HG03064 (cell line): ENCODE results near the gene DYNC1H1.
"Not testable (repeated sequence)": the region's sequence is repeated elsewhere in the genome, so short reads cannot be mapped to it uniquely, and the experiment has no call there.

Experiments used
- ATAC-seq: cut with Tn5 transposase; IDR thresholded peaks from one replicate; pipeline ENCODE4 v1.9.1; 2021; ENCODE audit warnings: low read depth; ENCODE audit not compliant: unreplicated experiment

The DYNC1H1 gene

DNA sequence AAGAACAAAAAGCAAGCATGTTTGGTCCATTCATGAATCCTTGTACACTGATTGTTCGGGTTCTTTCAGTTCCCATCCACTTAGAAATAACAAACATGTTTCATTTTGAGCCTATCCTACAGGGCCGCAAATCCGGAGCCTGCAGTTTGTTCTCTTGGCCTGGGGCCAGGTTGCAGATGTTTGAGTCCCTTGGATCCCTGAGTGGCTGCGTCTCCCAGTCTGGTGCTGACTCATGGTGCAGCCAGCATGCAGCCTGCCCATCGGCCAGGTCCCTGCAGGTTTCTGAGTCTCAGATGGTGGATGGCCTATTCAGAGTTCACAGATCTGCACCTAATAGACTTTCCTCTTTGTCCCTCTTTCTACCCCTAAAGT is 1.9 kb upstream of the DYNC1H1 start:
- ATAC-seq, result no peak

DNA sequence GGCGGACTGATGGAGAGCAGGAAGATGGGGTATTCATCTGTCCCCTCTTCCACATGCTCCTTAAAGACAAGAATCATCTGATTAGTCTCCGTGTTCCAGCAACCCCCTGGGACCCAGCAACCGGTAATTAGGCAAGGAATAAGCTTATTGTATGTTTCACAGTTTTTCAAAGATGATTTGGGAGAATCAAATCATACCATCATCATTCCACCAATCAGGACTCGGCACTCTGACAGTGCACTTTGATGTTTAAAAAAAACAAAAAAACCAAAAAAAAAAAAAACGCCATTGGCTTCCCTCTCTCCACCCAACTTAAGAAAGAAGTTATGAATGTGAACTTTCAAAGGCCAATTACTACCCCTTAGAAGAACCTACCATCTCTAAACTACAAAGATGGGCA is 1.3 kb upstream of the DYNC1H1 start:
- no peak for ATAC-seq

DNA sequence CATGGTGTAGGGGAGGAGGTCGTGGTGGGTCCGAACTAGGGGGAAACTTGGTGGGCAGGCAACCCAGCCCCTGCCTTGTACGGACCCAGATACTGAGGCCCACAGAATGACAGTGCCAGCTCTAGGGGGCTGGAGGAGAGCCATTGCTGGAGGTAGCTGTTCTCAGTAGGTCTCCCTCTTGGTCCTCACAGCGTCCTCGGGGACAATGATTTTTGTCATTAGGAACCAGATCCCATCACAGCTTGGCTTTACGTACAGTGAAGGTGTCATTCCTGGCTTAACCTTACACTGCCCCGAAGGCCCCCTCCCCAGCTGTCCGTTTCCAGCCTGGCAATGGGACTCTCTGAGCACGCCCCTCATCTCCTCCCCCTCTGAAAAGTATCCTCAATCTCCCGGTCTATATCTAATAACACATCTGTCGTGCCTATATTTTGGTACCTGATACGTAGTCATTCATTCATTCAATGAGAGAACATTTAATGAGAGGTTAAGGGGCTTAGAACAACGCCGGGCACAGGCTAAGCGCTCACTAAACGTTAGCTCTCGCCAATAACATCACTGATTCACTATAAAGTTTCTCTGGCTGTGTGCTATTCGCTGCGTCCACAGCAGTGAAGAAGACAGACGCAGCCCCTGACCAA is 597 bp upstream of the DYNC1H1 start:
- no peak for ATAC-seq

DNA sequence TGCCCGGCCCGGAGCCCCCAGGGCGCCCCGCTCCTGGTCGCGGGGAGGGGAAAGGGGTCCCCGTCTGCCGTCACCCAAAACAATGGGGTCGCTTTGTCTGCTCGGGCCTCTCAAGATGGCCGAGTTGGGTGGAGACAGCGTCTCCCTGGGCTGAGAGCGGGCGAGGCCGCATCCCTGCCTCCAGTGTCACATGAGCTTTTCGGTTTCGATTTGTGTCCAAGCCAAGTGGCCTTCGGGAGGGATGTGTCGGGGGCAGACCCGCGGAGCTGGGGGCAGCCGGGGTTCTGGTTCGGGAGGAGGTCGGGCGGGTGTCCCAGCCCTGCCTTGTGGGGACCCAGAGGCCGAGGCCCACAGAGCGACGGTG is 790 bp downstream of the DYNC1H1 start:
- ATAC-seq, result peak; percentile 33

DNA sequence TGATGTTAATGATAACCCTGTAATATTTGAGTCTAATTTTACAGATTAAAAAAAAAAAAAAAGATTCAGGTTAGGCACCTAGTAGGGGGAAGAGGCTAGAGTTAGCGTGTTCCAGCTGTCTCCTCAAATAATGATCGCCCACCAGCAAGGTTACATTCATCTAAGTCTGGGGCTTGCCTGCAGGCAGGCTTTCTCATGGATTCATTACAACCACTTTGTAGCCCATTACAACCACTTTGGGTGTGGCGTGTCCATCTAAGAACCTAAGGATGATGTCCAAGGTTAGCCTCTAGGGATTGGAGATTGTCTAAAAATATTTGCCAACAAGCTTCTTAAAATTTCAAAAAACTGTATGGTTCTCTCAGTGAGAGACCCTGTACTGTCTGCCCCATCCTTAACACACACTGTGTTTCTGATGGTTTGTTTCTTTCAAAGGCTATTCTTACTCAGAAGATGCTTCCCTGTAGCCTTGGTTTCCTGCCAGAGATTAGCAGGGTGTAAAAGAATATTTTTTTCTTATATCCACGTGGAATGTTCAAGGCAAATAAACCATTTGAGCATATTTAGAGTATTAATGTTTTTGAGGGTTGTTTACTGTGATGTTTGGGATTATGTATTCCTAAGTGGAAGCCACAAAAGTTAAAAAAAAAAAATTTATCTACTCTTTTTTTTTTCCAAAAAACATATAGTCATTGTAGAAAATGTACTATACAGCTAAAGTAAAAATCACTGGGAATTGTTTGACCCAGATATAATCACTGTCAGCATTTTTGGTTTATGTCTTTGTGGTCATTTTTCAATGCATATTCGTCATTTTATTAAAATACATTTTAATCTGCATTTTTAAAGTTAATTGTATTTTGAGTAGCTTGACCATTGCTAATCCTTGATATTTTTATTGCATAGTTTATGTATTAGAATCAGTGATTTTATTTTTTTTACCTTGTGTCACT is 1.7 kb downstream of the DYNC1H1 start:
- no peak for ATAC-seq

DNA sequence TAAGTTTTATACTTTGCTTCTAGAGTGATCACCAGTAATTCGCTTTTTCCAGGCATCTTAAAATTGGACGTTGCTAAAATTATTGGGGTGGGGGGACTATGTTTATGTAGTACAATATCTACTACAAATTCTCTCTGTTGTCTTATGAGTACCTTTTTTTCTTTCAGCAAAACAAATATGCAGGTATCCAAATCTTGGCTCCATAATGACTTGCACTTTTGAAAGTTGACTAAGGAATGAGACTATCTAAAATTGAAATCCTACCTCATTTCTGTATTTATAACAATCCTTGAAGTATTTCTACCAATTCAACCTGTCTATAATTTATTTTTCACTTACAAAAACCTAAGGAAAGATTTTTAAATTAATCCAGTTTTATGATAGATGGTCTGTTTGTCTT is 2.4 kb downstream of the DYNC1H1 start:
- ATAC-seq, result no peak

DNA sequence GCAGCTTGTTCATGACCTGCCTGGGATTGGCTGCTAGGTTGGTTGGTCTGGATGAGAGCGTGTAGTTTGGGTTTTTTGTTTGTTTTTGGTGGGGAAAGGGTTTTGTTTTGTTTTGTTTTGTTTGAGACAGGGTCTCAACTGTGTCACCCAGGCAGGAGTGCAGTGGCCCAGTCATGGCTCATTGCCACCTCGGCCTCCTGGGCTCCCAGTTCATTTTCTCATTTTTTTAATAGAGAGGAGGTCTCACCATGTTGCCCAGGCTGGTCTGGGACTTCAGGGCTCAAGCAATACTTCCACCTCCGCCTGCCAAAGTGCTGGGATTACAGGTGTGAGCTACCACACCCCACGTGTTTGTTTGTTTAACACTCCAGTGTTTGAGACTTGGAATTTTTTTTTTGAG is 3.8 kb downstream of the DYNC1H1 start:
- ATAC-seq, result no peak

DNA sequence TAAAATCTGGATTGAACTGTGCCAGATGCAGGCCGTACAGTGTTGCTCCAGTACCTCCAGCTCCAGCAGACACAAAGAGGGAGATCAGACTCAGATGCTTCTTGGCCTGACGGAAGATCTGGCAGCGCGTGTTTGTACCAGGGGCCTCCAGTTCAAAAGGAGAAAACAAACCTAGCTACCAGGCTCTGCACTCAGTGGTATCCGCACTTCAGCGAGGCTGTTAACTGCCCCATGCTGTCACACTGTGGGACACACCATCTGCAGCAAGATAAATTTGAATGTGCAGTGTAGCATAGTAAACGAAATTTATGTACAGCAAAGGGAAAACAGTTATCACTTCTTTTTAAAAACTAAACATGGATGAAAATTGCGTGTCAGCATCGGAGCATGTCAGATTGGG is 5.1 kb downstream of the DYNC1H1 start:
- ATAC-seq, result no peak

DNA sequence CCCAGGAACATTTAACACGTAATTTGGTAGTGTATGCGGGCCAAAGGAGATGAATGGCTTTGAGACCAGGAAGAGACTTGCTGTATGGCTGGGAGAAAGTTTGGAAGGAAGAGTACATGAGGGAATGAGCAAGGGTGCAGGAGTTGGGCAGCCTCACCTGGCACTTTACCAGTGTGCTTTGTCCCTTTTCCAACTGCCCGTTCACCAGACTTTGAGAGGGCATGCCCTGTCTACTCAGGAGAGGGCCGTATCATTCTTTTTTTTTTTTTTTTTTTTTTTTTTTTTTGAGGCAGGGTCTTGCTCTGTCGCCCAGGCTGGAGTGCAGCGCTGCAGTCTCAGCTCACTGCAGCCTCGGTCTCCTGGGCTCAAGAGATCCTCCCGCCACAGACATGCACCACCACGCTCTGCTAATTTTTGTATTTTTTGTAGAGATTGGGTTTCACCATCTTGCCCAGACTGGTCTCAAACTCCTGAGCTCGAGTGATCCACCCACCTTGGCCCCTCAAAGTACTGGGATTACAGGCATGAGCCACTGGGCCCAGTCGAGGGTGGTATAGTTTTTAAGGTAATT is 6.5 kb downstream of the DYNC1H1 start:
- ATAC-seq, result no peak

DNA sequence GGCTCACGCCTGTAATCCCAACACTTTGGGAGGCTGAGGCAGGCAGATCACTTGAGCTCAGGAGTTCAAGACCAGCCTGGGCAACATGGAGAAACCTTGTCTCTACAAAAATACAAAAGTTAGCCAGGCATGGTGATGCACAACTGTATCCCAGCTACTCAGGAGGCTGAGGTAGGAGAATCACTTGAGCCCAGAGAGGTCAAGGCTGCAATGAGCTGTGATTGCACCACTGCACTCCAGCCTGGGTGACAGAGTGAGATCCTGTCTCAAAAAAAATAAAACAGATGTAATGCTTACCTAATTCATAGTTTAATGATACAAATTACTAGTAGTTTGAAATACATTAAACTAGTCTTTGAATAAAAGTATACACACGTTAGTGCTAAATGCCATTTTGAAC is 7.1 kb downstream of the DYNC1H1 start:
- not testable (repeated sequence) for ATAC-seq

DNA sequence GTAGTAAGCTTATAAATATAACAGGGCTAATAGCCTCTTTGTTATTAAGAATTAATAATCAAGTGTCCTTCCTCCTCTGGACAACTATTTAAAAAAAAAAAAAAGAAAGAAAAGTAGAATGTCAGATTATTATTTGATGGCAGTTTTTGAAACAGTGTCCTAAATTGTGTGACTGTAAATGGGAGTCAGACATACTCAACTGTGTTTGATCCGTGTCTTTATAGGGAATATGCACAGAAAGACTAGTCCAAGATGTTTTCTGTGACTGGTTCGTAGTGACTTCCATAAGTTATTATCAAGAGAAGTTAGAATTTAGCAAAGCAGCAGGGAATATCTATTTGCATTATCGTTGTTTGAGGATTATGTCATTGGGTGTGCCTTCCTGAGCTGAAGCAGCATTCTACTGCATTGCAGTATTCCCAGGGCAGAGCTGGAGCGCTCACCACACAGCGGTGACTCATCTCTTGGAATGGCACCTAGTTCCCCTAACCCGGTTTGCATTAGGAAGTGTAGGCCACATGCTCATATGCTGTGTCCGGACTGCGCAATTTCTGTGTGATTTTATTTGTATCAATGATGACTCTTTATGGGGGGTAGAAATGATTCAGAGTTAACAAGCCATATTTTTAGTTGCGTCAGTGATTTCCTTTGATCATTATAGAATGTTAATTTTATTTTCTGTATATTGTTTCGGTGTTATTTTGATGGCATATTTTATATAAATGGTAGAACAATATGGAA is 7.9 kb downstream of the DYNC1H1 start:
- ATAC-seq, result no peak

DNA sequence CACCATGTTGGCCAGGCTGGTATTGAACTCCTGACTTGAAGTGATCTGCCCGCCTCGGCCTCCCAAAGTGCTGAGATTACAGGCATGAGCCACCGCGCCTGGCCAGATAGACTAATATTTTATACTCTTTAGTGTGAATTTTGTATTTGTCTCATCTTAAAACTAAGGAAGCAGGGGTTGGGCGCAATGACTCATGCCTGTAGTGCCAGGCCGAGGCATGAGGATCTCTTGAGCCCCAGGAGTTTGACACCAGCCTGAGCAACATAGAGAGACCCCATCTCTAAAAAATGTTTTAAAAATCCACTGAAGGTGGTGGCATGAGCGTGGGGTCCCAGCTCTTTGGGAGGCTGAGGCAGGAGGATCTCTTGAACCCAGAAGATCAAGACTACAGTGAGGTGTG is 9.0 kb downstream of the DYNC1H1 start:
- no peak for ATAC-seq

DNA sequence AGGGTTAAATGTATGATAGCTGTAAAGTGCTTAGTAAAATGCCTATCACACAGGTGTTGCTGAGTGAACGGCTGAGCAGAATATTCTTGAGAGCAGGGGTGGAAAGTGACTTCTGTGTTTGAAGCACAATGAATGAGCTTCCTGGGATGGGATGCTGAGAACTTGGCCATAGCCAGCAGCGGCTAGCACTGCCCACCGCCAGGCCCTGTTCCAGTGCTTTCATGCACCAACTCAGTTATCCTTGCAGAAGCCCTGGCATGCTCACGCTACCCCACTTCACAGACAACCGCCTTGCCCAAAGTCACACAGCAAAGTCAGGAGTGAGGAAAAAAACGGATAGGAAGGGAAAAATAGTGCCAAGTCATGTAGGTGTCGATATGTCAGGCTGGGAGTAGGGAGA is 10.9 kb downstream of the DYNC1H1 start:
- ATAC-seq, result no peak

DNA sequence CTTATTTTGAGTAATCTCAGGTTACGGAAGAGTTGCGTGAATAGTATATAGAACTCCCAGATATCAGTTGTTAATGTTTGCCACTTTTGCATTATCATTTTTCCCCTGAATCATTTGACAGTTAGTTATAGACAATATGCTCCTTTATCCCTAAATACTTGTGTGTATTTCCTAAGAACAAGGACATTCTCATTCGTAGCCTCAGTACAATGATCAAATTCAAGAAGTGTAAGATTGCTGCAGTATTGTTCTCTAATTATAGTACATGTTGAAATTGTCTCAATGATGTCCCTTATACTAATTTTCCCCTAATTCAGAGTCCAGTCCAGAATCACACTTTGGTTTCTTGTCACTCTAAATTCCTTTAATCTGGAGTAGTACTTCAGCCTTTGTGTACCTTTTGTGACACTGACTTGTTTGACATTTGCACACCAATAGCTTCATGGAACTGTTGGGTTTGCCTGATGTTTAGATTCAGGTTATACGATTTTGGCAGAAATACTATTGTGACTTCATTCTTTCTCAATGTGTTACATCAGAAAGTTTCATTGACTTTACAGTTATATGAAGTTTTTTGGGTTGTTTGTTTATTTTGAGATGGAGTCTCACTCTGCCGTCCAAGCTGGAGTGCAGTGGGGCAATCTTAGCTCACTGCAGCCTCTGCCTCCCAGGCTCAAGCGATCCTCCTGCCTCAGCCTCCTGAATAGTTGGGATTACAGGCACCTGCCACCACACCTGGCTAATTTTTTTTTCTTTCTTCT is 13.1 kb downstream of the DYNC1H1 start:
- no peak for ATAC-seq

DNA sequence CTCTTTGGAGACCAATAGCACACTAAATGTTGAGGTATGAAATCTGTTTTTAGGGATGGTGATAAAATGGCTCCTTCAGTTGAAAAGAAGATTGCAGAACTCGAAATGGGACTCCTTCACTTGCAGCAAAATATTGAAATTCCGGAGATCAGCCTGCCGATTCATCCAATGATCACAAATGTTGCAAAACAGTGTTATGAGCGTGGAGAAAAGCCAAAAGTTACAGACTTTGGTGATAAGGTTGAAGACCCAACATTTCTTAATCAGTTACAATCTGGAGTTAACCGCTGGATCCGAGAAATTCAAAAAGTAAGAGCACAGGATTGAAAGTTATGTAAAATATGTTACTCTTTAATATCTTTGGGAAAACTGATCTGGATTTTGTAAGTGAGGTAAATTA is 15.3 kb downstream of the DYNC1H1 start:
- no peak for ATAC-seq

DNA sequence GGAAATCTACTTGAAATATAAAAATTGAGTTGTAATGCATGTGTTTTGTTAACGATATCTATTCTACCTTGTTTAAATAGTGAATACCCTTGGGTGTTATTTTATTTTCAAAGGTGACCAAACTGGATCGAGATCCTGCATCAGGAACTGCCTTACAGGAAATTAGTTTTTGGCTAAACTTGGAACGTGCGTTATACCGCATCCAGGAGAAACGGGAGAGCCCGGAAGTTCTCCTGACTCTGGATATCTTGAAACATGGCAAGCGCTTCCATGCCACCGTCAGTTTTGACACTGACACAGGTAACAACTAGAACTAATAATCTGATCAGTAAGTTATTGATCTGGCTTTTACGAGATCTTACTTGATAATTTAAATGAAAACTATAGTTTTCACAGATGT is 15.9 kb downstream of the DYNC1H1 start:
- ATAC-seq, result no peak

DNA sequence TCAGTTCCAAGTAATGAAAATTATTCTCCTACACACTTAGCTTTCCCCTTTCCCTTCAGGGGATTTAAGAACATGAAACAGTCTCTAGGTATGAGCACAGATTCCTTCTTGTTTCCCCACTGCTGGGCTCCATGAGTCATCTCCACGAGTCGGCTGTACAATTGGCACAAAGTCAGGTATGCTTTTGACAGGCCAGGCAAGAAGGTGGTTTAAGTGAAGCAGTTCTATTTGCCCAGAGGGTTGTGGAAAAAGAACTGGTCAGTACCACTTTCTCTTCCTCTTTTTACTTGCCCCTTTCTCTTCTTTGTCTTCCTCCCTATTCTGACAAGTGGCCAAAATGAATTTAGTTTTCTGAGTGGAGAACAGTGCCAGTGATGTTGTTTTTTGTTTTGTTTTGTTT is 16.3 kb downstream of the DYNC1H1 start:
- ATAC-seq, result peak; percentile 93

DNA sequence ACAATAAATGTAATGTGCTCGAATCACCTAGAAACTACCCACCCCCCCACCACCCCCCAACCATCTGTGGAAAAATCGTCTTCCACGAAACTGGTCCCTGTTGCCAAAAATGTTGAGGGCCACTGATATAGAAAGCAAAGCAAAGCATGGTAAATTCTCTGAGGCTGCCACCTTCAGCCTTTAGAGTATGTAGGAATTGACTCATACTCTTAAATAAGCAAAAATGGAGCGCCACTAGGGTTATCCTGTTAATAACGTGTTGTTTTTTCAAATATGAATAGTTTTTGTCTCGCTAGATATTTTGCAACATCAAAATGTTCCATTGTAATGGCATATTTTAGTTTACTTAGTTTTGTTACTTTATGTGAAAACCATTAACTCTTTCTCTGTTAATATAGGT is 18.2 kb downstream of the DYNC1H1 start:
- ATAC-seq, result no peak

DNA sequence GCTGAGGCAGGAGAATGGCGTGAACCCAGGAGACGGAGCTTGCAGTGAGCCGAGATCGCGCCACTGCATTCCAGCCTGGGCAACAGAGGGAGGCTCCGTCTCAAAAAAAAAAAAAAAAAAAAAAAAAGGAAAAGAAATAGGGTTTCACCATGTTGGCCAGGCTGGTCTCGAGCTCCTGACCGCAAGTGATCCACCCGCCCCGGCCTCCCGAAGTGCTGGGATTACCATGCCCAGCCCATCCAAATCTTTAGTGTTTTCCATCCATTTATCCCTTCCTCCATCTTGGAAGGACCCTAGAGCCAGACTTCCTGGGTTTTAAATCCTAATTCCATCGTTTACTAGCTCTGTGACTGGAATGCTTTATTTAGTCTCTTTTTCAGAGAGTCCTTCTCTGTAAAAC is 20.5 kb downstream of the DYNC1H1 start:
- not testable (repeated sequence) for ATAC-seq

DNA sequence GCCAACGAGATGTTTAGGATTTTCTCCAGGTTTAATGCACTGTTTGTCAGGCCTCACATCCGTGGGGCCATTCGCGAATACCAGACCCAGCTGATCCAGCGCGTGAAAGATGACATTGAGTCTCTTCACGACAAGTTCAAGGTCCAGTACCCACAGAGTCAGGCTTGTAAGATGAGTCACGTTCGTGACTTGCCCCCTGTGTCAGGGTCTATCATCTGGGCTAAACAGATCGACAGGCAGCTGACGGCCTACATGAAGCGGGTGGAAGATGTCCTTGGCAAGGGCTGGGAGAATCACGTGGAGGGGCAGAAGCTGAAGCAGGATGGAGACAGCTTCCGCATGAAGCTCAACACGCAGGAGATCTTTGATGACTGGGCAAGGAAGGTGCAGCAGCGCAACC is 21.6 kb downstream of the DYNC1H1 start:
- no peak for ATAC-seq
